GM12878 (cell line): Measurements from ENCODE around the gene CCDC34.

Experiments used
- ETV6 ChIP-seq, 2 experiments: fragments of 450-650 bp in 1 of 2; IDR thresholded peaks in 1 of 2; conservative IDR thresholded peaks in 1 of 2; 2 replicates each; pipeline ENCODE4 v1.6.1; 2014; ENCODE audit warnings: antibody characterized with exemption in 1 of 2, borderline replicate concordance in 1 of 2, low read depth in 1 of 2, mild to moderate bottlenecking in 1 of 2, moderate library complexity in 1 of 2
- EZH2 ChIP-seq: IDR thresholded peaks from 2 replicates; pipeline ENCODE4 v1.6.1; 2012; ENCODE audit warnings: low read depth, mild to moderate bottlenecking, control low read depth, inconsistent platforms, low read length, borderline replicate concordance; ENCODE audit not compliant: control insufficient read depth
- POLR2A ChIP-seq: IDR thresholded peaks from 2 replicates; pipeline ENCODE4 v1.6.1; 2011; ENCODE audit warnings: low read depth, mild to moderate bottlenecking, low read length
- SPI1 ChIP-seq: IDR thresholded peaks from 2 replicates; pipeline ENCODE4 v1.6.1; 2011; ENCODE audit warnings: low read depth, mild to moderate bottlenecking, low read length, moderate library complexity, borderline replicate concordance; ENCODE audit not compliant: insufficient read depth
- SREBF2 ChIP-seq: IDR thresholded peaks from 2 replicates; pipeline ENCODE4 v1.6.1; 2012; ENCODE audit warnings: mild to moderate bottlenecking, low read length
- ZNF274 ChIP-seq: IDR thresholded peaks from one replicate; pipeline ENCODE4 v1.8.0; 2011; ENCODE audit not compliant: insufficient read length, insufficient read depth
- TF ChIP-seq, protein P1 (sequence below), 3 experiments: IDR thresholded peaks in 2 of 3; conservative IDR thresholded peaks in 1 of 3; 2 replicates each; pipeline ENCODE4 v1.5.1; 2011; ENCODE audit warnings: low read depth in 3 of 3, low read length in 3 of 3, mild to moderate bottlenecking in 3 of 3, control low read depth in 2 of 3, moderate library complexity in 2 of 3, inconsistent platforms in 1 of 3, mixed read lengths in 1 of 3; ENCODE audit not compliant: control insufficient read depth in 2 of 3, insufficient read depth in 1 of 3; ENCODE audit errors: extremely low read depth in 1 of 3
- TF ChIP-seq, protein P2 (sequence below): fragments of 450-650 bp; IDR thresholded peaks from 2 replicates; pipeline ENCODE4 v1.6.1; 2018; ENCODE audit warnings: borderline replicate concordance, mild to moderate bottlenecking; ENCODE audit not compliant: partially characterized antibody

DNA sequence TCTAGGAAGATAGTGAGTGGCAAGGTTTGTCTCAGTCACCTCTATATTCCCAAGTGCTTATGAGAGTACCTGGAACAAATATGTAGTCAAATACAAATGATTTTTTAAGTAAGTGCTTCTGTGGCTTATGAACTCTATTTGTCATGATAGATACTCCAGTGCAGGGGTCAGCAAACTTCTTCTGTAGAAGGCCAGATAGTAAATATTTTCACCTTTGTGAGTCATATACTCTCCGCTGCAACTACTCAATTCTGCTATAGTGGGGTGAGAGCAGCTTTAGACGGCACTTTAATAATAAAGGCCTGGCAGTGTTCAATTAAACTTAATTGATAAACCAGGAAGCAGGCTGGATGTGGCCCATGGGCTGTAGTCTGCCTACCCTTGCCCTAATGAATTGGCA lies 12.4 kb upstream of the CCDC34 start:
- TF ChIP-seq EZH2 (no peak), ETV6 (conservative IDR thresholded peaks at IDR 0.05 in 1 of 2, IDR thresholded peaks at IDR 0.05 in 1 of 2; ENCODE audit: borderline replicate concordance in 1 of 2, low read depth in 1 of 2) (no peak), SPI1 (no peak), SREBF2 (no peak), POLR2A (no peak), ZNF274 (no peak)
- TF ChIP-seq, protein P1, sequence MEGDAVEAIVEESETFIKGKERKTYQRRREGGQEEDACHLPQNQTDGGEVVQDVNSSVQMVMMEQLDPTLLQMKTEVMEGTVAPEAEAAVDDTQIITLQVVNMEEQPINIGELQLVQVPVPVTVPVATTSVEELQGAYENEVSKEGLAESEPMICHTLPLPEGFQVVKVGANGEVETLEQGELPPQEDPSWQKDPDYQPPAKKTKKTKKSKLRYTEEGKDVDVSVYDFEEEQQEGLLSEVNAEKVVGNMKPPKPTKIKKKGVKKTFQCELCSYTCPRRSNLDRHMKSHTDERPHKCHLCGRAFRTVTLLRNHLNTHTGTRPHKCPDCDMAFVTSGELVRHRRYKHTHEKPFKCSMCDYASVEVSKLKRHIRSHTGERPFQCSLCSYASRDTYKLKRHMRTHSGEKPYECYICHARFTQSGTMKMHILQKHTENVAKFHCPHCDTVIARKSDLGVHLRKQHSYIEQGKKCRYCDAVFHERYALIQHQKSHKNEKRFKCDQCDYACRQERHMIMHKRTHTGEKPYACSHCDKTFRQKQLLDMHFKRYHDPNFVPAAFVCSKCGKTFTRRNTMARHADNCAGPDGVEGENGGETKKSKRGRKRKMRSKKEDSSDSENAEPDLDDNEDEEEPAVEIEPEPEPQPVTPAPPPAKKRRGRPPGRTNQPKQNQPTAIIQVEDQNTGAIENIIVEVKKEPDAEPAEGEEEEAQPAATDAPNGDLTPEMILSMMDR (IDR thresholded peaks at IDR 0.05 in 2 of 3, conservative IDR thresholded peaks at IDR 0.05 in 1 of 3; ENCODE audit: control insufficient read depth in 2 of 3, extremely low read depth in 1 of 3, insufficient read depth in 1 of 3, low read depth in 3 of 3, low read length in 3 of 3) = no peak
- TF ChIP-seq, protein P2, sequence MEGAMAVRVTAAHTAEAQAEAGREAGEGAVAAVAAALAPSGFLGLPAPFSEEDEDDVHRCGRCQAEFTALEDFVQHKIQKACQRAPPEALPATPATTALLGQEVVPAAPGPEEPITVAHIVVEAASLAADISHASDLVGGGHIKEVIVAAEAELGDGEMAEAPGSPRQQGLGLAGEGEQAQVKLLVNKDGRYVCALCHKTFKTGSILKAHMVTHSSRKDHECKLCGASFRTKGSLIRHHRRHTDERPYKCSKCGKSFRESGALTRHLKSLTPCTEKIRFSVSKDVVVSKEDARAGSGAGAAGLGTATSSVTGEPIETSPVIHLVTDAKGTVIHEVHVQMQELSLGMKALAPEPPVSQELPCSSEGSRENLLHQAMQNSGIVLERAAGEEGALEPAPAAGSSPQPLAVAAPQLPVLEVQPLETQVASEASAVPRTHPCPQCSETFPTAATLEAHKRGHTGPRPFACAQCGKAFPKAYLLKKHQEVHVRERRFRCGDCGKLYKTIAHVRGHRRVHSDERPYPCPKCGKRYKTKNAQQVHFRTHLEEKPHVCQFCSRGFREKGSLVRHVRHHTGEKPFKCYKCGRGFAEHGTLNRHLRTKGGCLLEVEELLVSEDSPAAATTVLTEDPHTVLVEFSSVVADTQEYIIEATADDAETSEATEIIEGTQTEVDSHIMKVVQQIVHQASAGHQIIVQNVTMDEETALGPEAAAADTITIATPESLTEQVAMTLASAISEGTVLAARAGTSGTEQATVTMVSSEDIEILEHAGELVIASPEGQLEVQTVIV = no peak
